Liver (tissue), 3 donors: ENCODE results near the gene ADAMTS7.
"Not testable (repeated sequence)": the region's sequence is repeated elsewhere in the genome, so short reads cannot be mapped to it uniquely, and the experiment has no call there.

Experiments
- ATF3 ChIP-seq: IDR thresholded peaks from 2 replicates; pipeline ENCODE4 v1.6.1; 2016; ENCODE audit warnings: antibody characterized with exemption
- CTCF ChIP-seq: fragments of 150-350 bp; IDR thresholded peaks from 2 replicates; pipeline ENCODE4 v1.5.1; 2017; ENCODE audit warnings: improper control_type of control experiment, low read depth, low read length; ENCODE audit not compliant: missing input control
- EGR1 ChIP-seq, 2 donors: IDR thresholded peaks; 2 replicates each; pipeline ENCODE4 v1.6.1; 2016 to 2018; ENCODE audit warnings: antibody characterized with exemption in 2 of 2, low read depth in 2 of 2
- FOXA1 ChIP-seq: IDR thresholded peaks from 2 replicates; pipeline ENCODE4 v1.6.1; 2016; ENCODE audit warnings: antibody characterized with exemption
- JUND ChIP-seq, 2 donors: IDR thresholded peaks; 2 replicates each; pipeline ENCODE4 v1.6.1; 2016; ENCODE audit warnings: antibody characterized with exemption in 2 of 2
- MAX ChIP-seq: IDR thresholded peaks from 2 replicates; pipeline ENCODE4 v1.6.1; 2016; ENCODE audit warnings: antibody characterized with exemption
- NR2F2 ChIP-seq: IDR thresholded peaks from 2 replicates; pipeline ENCODE4 v1.6.1; 2016; ENCODE audit warnings: antibody characterized with exemption
- RAD21 ChIP-seq, 2 donors: IDR thresholded peaks; 2 replicates each; pipeline ENCODE4 v1.6.1; 2016; ENCODE audit warnings: antibody characterized with exemption in 2 of 2, mild to moderate bottlenecking in 2 of 2
- SP1 ChIP-seq: IDR thresholded peaks from 2 replicates; pipeline ENCODE4 v1.6.1; 2018; ENCODE audit warnings: antibody characterized with exemption, mild to moderate bottlenecking
- YY1 ChIP-seq: IDR thresholded peaks from 2 replicates; pipeline ENCODE4 v1.6.1; 2016; ENCODE audit warnings: antibody characterized with exemption, mild to moderate bottlenecking
- ZBTB33 ChIP-seq: IDR thresholded peaks from 2 replicates; pipeline ENCODE4 v1.6.1; 2016; ENCODE audit warnings: antibody characterized with exemption
- donor health status: healthy.
- donor health status: healthy.

GRCh38 chr15:78771436-78772000 lies 39.7 kb downstream of the ADAMTS7 start:
- not testable (repeated sequence) for TF ChIP-seq ZBTB33; CTCF; FOXA1; EGR1 (IDR thresholded peaks at IDR 0.05; ENCODE audit: low read depth in 2 of 2); ATF3; YY1; RAD21 (IDR thresholded peaks at IDR 0.05); SP1; NR2F2; MAX; JUND (IDR thresholded peaks at IDR 0.05)
